IPS-NIHi11 (cell line): ENCODE results near the gene SPRED2.

Experiments
- DNase-seq: peaks from one replicate; pipeline ENCODE4 v3.0.0; 2012; ENCODE audit warnings: mixed read lengths, low spot score

The SPRED2 gene

DNA sequence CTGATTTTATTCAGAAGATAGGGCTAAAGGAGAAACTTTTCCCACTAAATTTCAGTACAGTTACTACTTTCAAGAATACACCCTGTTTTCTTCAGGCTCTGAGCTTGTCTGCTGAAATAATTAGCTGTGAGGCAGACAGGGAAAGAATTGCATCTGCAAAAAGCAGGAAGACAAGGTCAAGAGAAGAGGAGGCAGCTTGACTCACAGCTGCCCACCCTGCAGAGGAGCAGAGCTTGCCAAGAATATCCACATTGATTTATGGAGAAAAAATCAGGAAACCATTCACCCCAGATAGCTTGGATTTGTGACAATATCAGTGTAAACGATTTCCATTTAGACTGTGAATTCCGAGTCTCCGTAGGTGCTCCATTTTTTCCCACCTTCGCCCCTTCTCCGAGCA, 155.8 kb downstream of the SPRED2 start:
- no peak for DNase-seq

DNA sequence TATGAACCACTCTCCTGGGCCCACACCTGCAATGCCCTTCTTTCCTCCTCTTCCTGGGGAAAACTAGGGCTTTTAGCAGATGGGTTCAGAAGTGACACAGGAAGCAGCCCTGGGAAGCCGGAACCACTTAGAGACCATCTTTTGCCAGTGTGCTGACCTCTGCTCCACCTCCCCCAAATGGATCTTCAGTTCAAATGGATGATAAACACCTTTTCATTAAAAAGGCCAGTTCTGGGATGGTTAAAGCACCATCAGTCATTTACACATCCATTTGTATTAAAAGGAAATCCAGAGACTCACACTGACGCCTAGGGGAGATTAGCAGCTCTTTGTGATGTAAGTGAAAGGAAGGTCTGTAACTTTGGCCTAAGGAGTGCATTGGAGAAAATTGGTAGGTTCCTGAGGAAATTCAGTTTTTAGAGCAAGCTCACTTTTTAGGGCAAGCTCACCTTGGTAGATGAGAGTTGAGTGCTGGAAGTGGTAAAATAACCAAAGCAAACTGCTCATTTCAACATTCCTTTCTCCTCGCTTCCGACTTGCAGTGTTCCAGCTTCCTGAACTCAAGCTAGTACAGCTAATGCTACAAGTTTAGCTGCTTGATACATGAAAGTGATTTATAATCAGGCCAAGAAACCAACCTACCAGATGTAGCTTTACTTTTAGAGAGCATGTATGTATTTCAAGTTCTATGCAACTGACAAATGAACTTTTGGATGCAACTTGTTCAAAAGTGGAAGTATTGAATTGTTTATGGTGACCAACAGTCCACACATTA, 157.1 kb downstream of the SPRED2 start:
- peak; percentile 73 for DNase-seq

DNA sequence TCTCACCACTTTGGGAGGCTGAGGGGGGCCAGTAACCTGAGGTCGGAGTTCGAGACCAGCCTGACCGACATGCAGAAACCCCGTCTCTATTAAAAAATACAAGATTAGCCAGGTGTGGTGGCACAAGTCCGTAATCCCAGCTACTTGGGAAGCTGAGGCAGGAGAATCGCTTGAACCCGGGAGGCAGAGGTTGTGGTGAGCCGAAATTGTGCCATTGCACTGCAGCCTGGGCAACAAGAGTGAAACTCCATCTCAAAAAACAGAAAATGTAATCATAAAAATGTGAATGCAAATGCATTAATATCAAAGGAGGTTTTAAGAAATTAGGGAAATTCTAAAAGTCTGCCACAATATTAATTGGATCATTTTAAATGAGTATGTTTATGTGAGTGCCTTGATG, 159.1 kb downstream of the SPRED2 start:
- DNase-seq: no peak

DNA sequence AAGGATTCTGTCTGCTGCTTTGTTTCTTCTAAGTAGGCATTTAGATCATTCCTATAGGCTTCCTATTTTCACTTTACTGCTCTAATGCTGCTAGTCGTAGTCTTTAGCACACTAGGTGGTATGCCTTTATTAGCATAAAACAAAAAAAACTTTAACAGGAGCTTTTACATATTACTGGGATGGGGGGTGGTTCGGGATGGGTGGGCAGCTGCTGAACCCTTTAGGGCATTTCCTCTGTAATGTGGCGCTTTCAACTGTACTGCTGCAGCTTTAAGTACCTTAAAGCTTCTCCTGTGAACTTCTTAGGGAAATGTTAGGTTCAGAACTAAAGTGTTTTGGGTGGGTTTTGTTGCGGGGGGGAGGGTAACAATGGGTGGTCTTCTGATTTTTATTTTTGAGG, 163.4 kb downstream of the SPRED2 start:
- no peak for DNase-seq

DNA sequence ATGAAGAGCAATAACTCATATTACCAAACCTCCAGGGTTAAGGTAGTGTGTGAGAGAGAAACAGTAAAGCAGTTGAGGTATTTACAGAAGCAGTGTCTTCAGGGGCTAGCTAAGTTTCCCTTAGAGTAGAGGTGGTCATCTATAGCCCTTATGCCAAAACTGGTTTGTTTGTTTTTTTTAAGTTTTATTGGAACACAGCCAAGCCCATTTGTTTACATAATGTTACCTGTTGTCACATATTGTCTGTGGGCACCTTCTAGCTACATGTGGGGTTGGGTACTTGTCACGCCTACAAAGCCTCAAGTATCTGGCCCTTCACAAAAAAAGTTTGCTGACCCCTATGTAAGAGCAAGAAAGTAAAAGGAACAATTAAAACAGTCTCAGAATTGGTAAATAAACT, 165.4 kb downstream of the SPRED2 start:
- no peak for DNase-seq

DNA sequence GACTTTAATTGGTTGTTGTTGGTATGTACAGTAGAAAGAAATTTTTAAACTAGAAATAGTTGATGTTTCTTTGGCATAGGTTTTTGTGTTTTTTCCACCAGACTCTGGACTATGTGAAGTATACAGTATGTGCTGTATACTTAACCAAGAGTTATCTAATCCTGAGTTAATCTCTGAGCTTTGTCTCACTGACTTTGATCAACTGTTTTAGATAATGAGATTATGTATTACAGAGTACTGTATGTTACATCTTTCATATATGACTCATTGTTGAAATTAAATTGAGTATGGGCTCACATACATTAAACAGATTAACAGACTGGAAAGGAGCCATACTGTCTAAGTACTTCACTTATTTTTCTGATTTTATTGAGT, 166.7 kb downstream of the SPRED2 start:
- no peak for DNase-seq

DNA sequence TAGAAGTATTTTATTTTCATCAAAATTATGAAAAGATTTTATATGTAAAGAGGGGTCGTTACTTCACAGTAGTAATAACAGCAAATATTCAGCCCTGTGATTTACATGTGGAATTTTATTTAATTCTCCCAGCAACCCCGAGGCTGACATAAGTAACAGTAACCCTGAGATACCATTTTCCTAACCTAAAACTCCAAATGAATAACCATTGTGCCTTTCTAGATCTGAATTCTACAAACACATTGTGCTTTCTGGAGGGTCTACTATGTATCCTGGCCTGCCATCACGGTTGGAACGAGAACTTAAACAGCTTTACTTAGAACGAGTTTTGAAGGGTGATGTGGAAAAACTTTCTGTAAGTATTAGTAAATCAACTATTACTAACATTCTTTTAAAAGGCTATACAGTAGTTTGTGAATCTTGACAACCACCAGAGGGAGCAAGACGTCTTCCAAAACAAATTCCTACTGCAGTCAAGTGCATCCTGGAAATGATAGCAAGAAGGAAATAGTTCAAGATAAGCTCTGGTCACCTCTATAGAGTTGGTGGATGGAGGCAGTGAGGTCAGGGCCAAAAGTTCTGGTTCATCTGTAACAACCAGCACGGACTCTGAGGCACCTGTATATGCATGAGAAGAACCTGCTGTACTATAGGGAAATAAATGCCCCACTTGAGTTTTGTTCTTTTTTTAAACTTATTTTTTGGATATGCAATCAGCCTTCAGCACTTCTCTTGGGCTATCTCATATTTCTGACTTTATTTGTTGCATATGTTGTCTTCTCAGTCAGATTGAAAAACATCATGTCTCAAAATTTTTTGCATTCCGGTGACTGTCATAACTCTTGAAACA, 167.4 kb downstream of the SPRED2 start:
- peak; percentile 42 for DNase-seq

DNA sequence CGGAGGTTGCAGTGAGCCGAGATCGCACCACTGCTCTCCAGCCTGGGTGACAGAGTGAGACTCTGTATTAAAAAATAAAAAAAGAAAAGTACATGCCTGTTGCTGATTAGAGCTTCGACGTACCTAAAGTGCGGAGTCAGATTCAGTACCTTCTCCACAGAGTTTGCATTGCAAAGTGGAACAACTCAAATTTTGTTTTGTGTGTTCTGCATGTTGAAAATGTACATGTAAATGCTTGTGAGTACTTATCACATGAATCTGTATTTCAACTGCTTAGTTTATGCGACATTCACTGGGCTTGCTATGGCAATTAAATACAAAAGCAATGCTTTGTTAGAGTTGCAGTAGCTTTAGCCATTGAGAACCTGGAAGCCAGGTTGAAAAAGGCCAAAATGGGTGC, 168.4 kb downstream of the SPRED2 start:
- DNase-seq: no peak

DNA sequence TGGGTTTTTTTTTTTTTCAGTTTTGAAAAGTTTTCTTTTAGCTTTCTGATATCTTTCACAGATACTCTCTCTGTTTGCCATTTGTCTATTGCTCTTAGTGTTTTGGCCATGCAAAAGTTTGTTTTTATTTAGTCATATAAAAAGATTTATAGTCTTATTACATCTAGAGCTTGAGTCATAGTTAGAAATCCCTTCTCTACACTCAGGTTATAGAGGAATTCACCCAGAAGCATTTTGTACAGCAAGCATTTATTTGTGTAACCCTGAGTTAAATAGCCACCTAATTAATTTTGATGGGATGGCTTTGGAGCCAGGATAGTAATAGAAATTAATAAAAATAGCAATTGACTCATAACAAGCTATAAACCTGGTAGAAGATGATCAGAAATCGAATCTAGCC, 169.1 kb downstream of the SPRED2 start:
- no peak for DNase-seq

DNA sequence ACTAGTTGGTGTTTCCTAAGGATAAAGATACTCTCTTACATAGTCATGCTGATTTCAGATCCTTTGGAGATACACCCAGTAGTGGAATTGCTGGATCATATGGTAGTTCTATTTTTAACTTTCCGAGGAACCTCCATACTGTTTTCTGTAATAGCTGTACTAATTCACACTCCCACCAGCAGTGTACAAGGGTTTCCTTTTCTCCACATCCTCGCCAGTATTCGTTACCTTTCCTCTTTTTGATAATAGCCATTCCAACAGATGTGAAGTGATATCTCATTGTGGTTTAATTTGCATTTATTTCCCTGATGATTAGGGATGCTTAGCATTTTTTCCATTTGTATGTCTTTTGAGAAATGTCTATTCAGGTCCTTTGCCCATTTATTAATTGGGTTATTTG, 170.7 kb downstream of the SPRED2 start:
- no peak for DNase-seq
